PC-3 (cell line): ENCODE data around the gene NME7. TPM values are rescaled to one million over a fixed set of nuclear protein-coding genes. Genes with fewer than 3 reads are reported as not detected.

Source experiments
- ATAC-seq: fragments of 200-7000 bp; cut with Tn5 transposase; 2 replicates; pipeline ENCODE4 v1.9.1; 2020; ENCODE audit warnings: mild to moderate bottlenecking, moderate library complexity
- BruUV-seq: library from RNA; stranded (reverse); fragments of 400-500 nt; replicated peaks from 2 replicates; lab custom pipeline; 2021; lab: Mats Ljungman, UMichigan
- CTCF ChIA-PET: fragments of 300-600 bp; sonication (Branson Sonifier 250); formaldehyde crosslinking; loops from one replicate; lab custom pipeline; 2022; ENCODE audit warnings: antibody characterized with exemption; lab: Charles Lee
- POLR2A ChIA-PET: fragments of 300-600 bp; sonication (Branson Sonifier 250); formaldehyde crosslinking; loops from one replicate; lab custom pipeline; 2022; ENCODE audit warnings: antibody characterized with exemption; ENCODE audit not compliant: unreplicated experiment; lab: Charles Lee
- DNase-seq: peaks from one replicate; pipeline ENCODE4 v3.0.0-alpha.2; 2015
- H2AFZ ChIP-seq: fragments of 300-600 bp; sonication (generic); 2 replicates; pipeline ENCODE4 v1.6.0; 2016; ENCODE audit warnings: antibody characterized with exemption, low read length
- H3F3A ChIP-seq: fragments of 300-600 bp; sonication (generic); one replicate; pipeline ENCODE4 v1.6.0; 2017; ENCODE audit warnings: antibody characterized with exemption, low read length, control low read depth, mild to moderate bottlenecking; ENCODE audit not compliant: unreplicated experiment
- H3K27ac ChIP-seq: fragments of 300-600 bp; sonication (generic); 2 replicates; pipeline ENCODE4 v1.5.1; 2016; ENCODE audit warnings: mild to moderate bottlenecking, low read length
- H3K27me3 ChIP-seq: fragments of 300-600 bp; sonication (generic); 2 replicates; pipeline ENCODE4 v1.6.1; 2016; ENCODE audit warnings: low read length, mixed read lengths
- H3K36me3 ChIP-seq: fragments of 300-600 bp; sonication (generic); 2 replicates; pipeline ENCODE4 v1.6.1; 2016; ENCODE audit warnings: low read depth, mixed run types, low read length, mixed read lengths
- H3K4me1 ChIP-seq: fragments of 300-600 bp; sonication (generic); 2 replicates; pipeline ENCODE4 v1.5.1; 2016; ENCODE audit warnings: low read length; ENCODE audit not compliant: insufficient read depth
- H3K4me2 ChIP-seq: fragments of 300-600 bp; sonication (generic); 2 replicates; pipeline ENCODE4 v1.6.0; 2016; ENCODE audit warnings: low read length
- H3K4me3 ChIP-seq: fragments of 300-600 bp; sonication (generic); 2 replicates; pipeline ENCODE4 v1.5.1; 2016; ENCODE audit warnings: mild to moderate bottlenecking, low read length, mixed read lengths
- H3K79me2 ChIP-seq: fragments of 300-600 bp; sonication (generic); 2 replicates; pipeline ENCODE4 v1.6.1; 2017; ENCODE audit warnings: low read length, mixed read lengths
- H3K9ac ChIP-seq: fragments of 300-600 bp; sonication (generic); 2 replicates; pipeline ENCODE4 v1.6.0; 2016; ENCODE audit warnings: mild to moderate bottlenecking, low read length
- H3K9me2 ChIP-seq: fragments of 300-600 bp; sonication (generic); replicated peaks from 2 replicates; pipeline ENCODE4 v1.6.1; 2016; ENCODE audit warnings: mixed run types, low read length, mixed read lengths
- H3K9me3 ChIP-seq: fragments of 300-600 bp; sonication (generic); 2 replicates; pipeline ENCODE4 v1.6.1; 2016; ENCODE audit warnings: low read length, mixed read lengths
- H4K20me1 ChIP-seq: fragments of 300-600 bp; sonication (generic); 2 replicates; pipeline ENCODE4 v1.6.1; 2016; ENCODE audit warnings: low read length, mixed read lengths
- CTCF ChIP-seq: fragments of 300-600 bp; sonication (generic); conservative IDR thresholded peaks from 2 replicates; pipeline ENCODE4 v1.5.1; 2017; ENCODE audit warnings: antibody characterized with exemption, low read depth, mild to moderate bottlenecking, low read length
- EZH2 ChIP-seq: fragments of 300-600 bp; sonication (generic); IDR thresholded peaks from one replicate; pipeline ENCODE4 v1.6.1; 2017; ENCODE audit warnings: antibody characterized with exemption, mild to moderate bottlenecking, low read length; ENCODE audit not compliant: unreplicated experiment
- EZH2phosphoT487 ChIP-seq: fragments of 300-600 bp; sonication (generic); IDR thresholded peaks from 2 replicates; pipeline ENCODE4 v1.6.1; 2018; ENCODE audit warnings: mild to moderate bottlenecking, antibody characterized with exemption, low read length, borderline replicate concordance
- intact Hi-C: fragments of 100-400 bp; cut with micrococcal nuclease; formaldehyde crosslinking; loops from 2 replicates; pipeline ENCODE4 v1.9.0; 2023
- total RNA-seq: library from RNA; depleted of rRNA; stranded (reverse); fragments of >200 nt; gene quantifications from 2 replicates; pipeline ENCODE4 v1.2.3, GENCODE V29; 2014

The NME7 gene
- total RNA-seq, 1 experiment from 2014 or later: 18.9 TPM

DNA sequence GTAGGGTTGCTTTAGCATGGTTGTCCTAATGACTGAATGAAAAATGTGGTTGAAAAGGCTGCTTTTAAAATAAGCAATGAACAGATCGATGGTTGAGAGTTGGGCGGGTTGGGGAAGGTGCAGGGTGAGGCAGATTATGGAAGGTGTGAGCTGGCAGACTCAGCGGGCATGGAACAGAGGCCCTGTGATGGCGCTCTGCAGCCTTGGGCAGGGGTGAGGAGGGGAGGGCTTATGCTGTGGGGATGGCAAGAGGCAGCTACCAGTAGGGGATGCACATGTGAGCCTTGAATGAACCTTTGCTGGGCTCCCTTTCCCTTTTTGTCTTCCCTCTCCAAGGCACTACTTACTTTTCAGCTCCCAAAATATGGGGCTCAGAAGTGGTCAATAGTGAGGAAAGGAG, 230.2 kb downstream of the NME7 start:
- Histone ChIP-seq H3K9me2 (no peaks in the 10 kb centered on the region), H3K9ac (no peak overlapping the region), H3K79me2 (no peaks in the 10 kb centered on the region), H3K4me2 (no peak overlapping the region), H3K27me3 (no peaks in the 10 kb centered on the region), H2AFZ (no peak overlapping the region), H3K4me3 (no peak overlapping the region), H4K20me1 (no peaks in the 10 kb centered on the region), H3K27ac (no peak overlapping the region), H3K36me3 (peaks cover 11% of the 10 kb centered on the region; the same call in 1 of the 2 replicates), H3K4me1 (peaks cover 4% of the 10 kb centered on the region; the same call in 1 of the 2 replicates), H3K9me3 (no peaks in the 10 kb centered on the region), H3F3A (no peaks in the 10 kb centered on the region)
- ChIA-PET POLR2A (no interaction called here), CTCF (no interaction called here)
- DNase-seq (no peak), ATAC-seq (no peak)
- intact Hi-C loops: no loop called here
- BruUV-seq: no TSS peak
- TF ChIP-seq EZH2phosphoT487 (no peak), EZH2 (no peak), CTCF (no peak)

- Histone ChIP-seq H3K9me3 (no peaks in the 10 kb centered on the region), H4K20me1 (no peaks in the 10 kb centered on the region), H3K27me3 (no peaks in the 10 kb centered on the region), H3K36me3 (peaks cover 40% of the 10 kb centered on the region), H3K4me1 (peaks cover 27% of the 10 kb centered on the region), H3K9me2 (no peaks in the 10 kb centered on the region), H3K4me3 (no peak overlapping the region), H3F3A (no peaks in the 10 kb centered on the region), H3K9ac (no peak overlapping the region), H3K27ac (no peak overlapping the region), H3K4me2 (no peak overlapping the region), H2AFZ (no peak overlapping the region), H3K79me2 (peaks cover 17% of the 10 kb centered on the region)
- ATAC-seq: peak; percentile 33
- no TSS peak for BruUV-seq
- DNase-seq: peak; percentile 34
- ChIA-PET POLR2A (no interaction called here), CTCF (interaction anchor here (0.6 kb wide), 1 partner anchor 215 kb away, joined by 3 read pairs; no protein-coding TSS in a partner anchor)
- peak; percentile 66 for TF ChIP-seq CTCF
- no peak for TF ChIP-seq EZH2phosphoT487
- intact Hi-C loops: loop anchor here (1.0 to 5.0 kb wide), 2 partner anchors 212 to 529 kb away; no protein-coding TSS in a partner anchor
These were observed 233.6 kb downstream of the NME7 start for GRCh38 chr1:169133801-169134502.

DNA sequence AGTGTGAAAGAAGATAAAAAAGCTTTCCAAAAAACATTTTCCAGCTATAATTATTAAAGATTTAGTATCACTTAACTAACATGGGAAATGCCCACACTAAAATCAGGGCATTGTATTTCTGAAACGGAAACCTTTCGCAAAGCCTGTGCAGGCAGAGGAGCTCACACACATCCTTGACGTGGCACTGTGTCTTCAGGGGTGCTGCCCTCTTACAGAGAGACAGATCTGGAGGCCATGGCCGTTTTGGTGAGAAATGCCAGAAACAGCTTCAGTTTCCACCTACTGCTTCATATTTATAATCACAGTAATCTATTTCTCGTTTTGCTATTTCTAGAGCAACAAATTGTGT, 234.4 kb downstream of the NME7 start:
- H3K9me2 ChIP-seq: no peaks in the 10 kb centered on the region
- H3K27ac ChIP-seq: no peak overlapping the region
- no peak overlapping the region for H3K4me2 ChIP-seq
- TF ChIP-seq CTCF (no peak), EZH2phosphoT487 (no peak), EZH2 (no peak)
- ATAC-seq (no peak), DNase-seq (no peak)
- H3K4me1 ChIP-seq: peaks cover 35% of the 10 kb centered on the region
- no peaks in the 10 kb centered on the region for H4K20me1 ChIP-seq
- intact Hi-C loops: loop anchor here (5.0 kb wide), 1 partner anchor 211 kb away; no protein-coding TSS in a partner anchor
- H3K9ac ChIP-seq: no peak overlapping the region
- BruUV-seq: no TSS peak
- H3K79me2 ChIP-seq: peaks cover 17% of the 10 kb centered on the region
- no peak overlapping the region for H3K4me3 ChIP-seq
- no peak overlapping the region for H2AFZ ChIP-seq
- H3K36me3 ChIP-seq: peaks cover 47% of the 10 kb centered on the region
- no peaks in the 10 kb centered on the region for H3K9me3 ChIP-seq
- no peaks in the 10 kb centered on the region for H3F3A ChIP-seq
- ChIA-PET POLR2A (no interaction called here), CTCF (interaction anchor here (0.6 kb wide), 2 partner anchors 219 to 675 kb away, joined by 4 read pairs; no protein-coding TSS in a partner anchor)
- no peaks in the 10 kb centered on the region for H3K27me3 ChIP-seq
